Measurements from ENCODE around the gene LYG2.
"Not testable (repeated sequence)": the region's sequence is repeated elsewhere in the genome, so short reads cannot be mapped to it uniquely, and the experiment has no call there.

Gene LYG2

DNA sequence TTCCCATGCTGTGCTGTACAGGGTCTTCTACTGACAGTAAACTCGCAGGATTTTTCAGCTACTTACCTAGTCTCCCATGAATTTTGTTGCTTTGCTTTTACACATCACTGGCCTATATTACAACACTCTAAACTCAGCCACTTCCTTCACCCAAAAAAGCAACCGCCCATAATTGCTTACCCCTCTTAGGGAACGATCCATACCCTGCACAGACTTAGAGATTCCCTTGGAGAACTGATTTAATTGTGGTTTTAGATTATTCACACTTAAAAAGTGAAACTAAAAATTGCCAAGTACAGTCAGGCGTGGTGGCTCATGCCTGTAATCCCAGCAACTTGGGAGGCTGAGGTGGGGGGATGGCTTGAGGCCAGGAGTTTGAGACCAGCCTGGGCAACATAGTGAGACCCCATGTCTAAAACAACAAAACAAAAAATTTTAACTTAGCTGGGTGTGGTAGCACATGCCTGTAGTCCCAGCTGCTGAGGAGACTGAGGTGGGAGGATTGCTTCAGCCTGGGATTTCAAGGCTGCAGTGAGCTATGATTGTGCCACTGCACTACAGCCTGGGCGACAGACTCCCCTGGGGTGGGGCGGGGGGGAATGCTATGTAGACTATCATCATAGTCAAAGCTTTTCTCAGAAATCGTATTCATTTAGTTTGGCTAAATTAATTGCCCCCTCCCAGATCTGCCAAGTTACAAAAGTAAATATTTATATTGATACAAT lies 55.2 kb downstream of the LYG2 start:
- no peak for DNase-seq

DNA sequence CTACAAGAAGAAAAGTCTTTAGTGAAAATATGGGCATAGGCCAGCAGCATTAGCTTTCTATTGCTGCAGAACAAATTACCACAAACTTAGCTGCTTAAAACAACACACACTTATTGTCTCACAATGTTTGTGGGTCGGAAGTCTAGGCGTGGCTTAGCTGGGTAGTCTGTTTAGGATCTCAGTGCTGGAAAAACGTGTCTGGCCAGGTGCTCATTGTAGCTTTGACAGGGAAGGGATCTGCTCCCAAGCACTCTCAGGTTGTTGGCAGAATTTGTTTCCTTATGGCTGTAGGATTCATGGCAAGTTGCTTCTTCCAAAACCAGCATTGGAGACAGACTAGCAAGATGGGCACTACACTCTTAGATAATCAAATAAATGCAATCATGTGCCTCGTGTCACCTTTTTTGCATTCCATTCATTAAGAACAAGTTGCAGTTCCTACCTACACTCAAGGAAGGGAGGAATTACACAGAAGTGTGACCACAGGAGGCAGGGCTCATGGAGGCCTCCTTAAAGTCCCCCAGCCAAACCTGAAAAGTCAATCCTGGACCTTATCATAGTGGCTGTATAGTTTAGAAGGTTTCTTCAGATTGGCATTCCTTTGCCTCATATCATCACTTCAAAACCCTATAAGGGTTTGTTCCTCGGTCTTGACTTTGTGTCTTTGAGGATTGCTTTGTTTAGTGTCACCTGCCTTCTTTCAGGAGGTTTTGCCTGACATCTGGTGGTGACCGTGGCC lies 57.2 kb downstream of the LYG2 start:
- DNase-seq = no peak

DNA sequence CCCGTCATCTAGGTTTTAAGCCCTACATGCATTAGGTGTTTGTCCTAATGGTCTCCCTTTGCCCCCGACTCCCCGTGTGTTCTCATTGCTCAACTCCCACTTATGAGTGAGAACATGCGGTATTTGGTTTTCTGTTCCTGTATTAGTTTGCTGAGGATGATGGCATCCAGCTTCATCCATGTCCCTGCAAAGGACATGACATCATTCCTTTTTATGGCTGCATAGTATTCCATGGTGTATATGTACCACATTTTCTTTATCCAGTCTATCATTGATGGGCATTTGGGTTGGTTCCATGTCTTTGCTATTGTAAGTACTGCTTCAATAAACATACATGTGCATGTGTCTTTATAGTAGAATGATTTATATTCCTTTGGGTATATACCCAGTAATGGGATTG lies 63.1 kb downstream of the LYG2 start:
- DNase-seq = not testable (repeated sequence)
